LNCaP clone FGC (cell line): ENCODE measurements around the gene LGALSL.

Experiments used
- DNase-seq: peaks from one replicate; pipeline ENCODE4 v3.0.0-alpha.2; 2011; ENCODE audit warnings: low read depth
- H3K4me3 ChIP-seq: 2 replicates; pipeline ENCODE4 v1.5.1; 2011; ENCODE audit warnings: mild to moderate bottlenecking, low read depth, low read length, control low read depth
- CTCF ChIP-seq: IDR thresholded peaks from 2 replicates; pipeline ENCODE4 v1.5.1; 2012; ENCODE audit warnings: mild to moderate bottlenecking; ENCODE audit not compliant: control insufficient read depth, insufficient read depth; ENCODE audit errors: extremely low read depth

The LGALSL gene

GRCh38 chr2:64502860-64503259 lies 48.9 kb downstream of the LGALSL start:
- no peak for DNase-seq
- no peak for TF ChIP-seq CTCF
- H3K4me3 ChIP-seq: no peak overlapping the region

- no peak for DNase-seq
- no peak for TF ChIP-seq CTCF
- no peak overlapping the region for H3K4me3 ChIP-seq
Measured at GRCh38 chr2:64504774-64505720, 51.1 kb downstream of the LGALSL start.

GRCh38 chr2:64506686-64507085 lies 52.7 kb downstream of the LGALSL start:
- DNase-seq: no peak
- no peak for TF ChIP-seq CTCF
- no peak overlapping the region for H3K4me3 ChIP-seq
